Glomerular visceral epithelial cell (primary cell): ENCODE results near the gene ATP8A2.
A peak's percentile ranks its signal among the peaks of the same experiment; 100 is the strongest.
"Not testable (repeated sequence)": the region's sequence is repeated elsewhere in the genome, so short reads cannot be mapped to it uniquely, and the experiment has no call there.

ENCODE experiments used
- DNase-seq: peaks from one replicate; pipeline ENCODE4 v3.0.0-alpha.2; 2016; ENCODE audit errors: extremely low spot score

Gene ATP8A2

DNA sequence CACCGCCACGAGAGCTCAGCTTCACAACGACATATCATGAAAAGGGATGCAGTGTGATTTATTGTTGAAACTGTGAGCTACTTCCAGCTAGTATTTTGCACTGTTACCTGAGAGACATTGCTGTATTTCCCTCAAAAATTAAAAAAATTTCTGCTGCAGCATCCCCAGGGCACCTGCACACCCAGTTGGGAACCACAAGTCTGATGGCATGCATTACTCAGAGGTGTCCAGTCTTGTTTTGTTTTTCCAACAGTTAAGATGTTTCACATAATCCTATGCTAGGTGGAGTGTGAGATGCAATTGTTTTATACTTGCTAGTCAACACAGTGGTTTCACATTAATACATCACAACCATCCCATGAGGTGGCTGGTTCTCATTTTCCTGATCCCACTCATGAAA, 394.8 kb downstream of the ATP8A2 start:
- peak; percentile 59 for DNase-seq

GRCh38 chr13:25766991-25767390, 395.2 kb downstream of the ATP8A2 start:
- DNase-seq, result no peak

GRCh38 chr13:25768376-25768775, 396.6 kb downstream of the ATP8A2 start:
- no peak for DNase-seq

DNA sequence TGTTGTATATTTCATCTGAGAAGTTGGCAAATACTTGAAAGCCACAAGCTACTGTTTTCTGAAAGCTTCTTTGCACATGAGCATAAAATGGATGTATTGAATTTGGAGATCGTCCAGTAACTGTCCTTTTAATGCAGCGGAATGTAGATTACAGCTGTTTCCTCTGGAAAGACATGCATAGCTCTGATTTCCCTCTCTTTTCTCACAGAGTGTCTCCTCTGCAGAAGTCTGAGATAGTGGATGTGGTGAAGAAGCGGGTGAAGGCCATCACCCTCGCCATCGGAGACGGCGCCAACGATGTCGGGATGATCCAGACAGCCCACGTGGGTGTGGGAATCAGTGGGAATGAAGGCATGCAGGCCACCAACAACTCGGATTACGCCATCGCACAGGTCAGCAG, 397.1 kb downstream of the ATP8A2 start:
- no peak for DNase-seq

DNA sequence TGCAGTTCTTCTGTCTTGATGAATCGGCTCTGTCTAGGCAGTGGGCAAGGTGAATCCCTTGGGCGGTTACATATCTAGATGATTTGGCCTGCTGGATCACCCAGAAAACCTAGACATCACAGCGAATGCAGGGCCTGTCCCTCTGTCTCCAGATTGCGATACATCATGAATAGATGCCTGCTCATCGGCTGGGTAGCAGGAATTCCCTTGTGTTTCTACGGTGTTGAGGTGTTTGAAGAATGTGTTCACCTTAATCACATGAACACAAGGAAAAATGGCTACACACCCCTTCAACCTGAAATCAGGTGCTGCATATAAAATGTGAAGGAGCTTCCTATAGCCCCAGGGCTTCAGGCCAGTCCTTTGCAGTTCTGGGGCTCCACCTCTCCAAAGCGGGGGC, 398.8 kb downstream of the ATP8A2 start:
- DNase-seq, result no peak

- peak; percentile 11 for DNase-seq
Measured at GRCh38 chr13:25771202-25771601, 399.4 kb downstream of the ATP8A2 start.

- peak; percentile 28 for DNase-seq
Measured at GRCh38 chr13:25771641-25772478, 400.1 kb downstream of the ATP8A2 start.

DNA sequence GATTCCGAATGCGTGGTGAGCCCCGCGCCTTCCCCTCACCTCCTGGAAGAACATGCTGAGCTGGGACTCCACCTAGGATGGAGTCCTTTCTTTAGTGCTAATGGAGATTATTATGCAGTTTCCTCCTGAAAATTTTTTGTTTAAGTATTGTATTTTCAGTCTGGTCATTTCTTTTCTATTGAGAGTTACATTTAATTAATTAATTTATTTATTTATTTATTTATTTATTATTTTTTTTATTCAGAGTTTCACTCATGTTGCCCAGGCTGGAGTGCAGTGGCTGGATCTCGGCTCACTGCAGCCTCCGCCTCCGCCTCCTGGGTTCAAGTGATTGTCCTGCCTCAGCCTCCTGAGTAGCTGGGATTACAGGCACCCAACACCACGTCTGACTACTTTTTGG, 400.8 kb downstream of the ATP8A2 start:
- not testable (repeated sequence) for DNase-seq

DNA sequence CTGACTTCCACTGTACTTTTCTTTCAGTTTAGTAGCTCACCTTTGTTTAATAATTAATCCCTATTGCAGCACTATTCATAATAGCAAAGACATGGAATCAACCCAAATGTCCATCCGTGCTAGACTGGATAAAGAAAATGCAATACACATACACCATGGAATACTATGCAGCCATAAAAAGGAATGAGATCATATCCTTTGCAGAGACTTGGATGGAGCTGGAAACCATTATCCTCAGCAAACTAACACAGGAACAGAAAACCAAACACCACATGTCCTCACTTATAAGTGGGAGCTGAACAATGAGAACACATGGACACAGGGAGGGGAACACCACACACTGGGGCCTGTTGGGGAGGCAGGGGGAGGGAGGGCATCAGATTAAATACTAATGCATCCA, 402.3 kb downstream of the ATP8A2 start:
- DNase-seq, result not testable (repeated sequence)

DNA sequence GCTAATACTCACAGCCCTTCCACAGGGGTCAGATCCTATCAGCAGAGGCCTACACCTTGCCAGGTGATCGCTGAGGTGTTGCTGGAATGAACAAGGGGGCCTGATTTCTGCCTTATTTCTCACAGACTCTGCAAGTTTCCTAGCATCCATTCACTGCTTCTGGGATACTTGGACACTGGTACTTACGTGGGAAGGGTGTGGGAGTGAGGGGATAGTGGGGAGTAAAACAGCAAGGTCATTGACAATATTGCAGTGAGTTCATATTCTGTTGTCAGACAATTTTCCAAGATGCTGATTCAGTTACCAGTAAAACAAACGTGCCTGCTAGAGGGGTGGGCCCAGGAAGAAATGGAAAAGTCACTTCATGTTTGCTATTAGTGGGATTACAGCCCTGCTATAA, 403.5 kb downstream of the ATP8A2 start:
- DNase-seq, result no peak

- DNase-seq, result no peak
Measured at GRCh38 chr13:25775986-25776385, 404.2 kb downstream of the ATP8A2 start.

GRCh38 chr13:25776722-25777121, 404.9 kb downstream of the ATP8A2 start:
- DNase-seq, result no peak

- no peak for DNase-seq
Measured at GRCh38 chr13:25777509-25777908, 405.7 kb downstream of the ATP8A2 start.

- no peak for DNase-seq
Measured at GRCh38 chr13:25778365-25778764, 406.6 kb downstream of the ATP8A2 start.

GRCh38 chr13:25778808-25779305, 407.1 kb downstream of the ATP8A2 start:
- no peak for DNase-seq

GRCh38 chr13:25783076-25783475, 411.3 kb downstream of the ATP8A2 start:
- DNase-seq, result no peak

DNA sequence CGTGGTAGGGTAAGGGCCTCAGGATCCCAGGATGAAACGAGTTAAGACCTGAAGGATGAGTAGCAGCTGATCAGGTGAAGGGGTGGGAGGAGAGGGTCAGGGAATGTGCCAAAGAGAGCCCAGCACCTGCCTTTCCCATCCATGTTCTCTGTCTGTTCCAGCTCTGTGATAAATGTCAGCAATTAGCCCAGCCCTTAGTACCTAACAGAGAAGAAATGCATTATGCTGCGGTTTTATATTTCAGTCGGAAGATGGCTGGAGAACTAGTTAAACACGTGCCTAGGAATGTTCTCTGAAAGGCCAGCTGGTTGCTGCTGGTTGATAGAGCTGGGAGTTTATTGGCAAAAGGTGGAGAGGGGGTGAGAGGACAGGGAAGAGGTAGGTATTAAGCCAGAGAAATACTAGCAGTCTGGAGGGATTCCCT, 411.8 kb downstream of the ATP8A2 start:
- DNase-seq, result no peak

- DNase-seq, result no peak
Measured at GRCh38 chr13:25784119-25784518, 412.3 kb downstream of the ATP8A2 start.

- not testable (repeated sequence) for DNase-seq
Measured at GRCh38 chr13:25790137-25790536, 418.4 kb downstream of the ATP8A2 start.

DNA sequence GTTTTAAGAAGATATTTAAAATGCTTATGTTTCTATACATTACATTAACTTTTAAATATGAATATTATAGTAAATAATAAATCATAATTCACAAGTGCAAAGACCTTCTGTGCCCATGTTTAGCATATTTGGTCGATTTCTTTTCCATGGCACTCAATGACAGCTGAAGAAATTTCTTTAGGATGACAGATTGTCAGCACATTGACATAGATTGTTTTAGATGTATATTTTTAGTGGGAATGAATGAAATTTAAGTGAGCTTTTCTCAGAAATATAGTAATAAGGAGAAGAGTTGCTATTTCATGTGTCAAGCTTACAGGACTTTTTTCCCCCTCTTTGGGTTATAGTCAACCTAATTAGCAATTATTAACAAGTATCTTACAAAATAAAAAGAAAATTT, 423.5 kb downstream of the ATP8A2 start:
- DNase-seq, result no peak

DNA sequence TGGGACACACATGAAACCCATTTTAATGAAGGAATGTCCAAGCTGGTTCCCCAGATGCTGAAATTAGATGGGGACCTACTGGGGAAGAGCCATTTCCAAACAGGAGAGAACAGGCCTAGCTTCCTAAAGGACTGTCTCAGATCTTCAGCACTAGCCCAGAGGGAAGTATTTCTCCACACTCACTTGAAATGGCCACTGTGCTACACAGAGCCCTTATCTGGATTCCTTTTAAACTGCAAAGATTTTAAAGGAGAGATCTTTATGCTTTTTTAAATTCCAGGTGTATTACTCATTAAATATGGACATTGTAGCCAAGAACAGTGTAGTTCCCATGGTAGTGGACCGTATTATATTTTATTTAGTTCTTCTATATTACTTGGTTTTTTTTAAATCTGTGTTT, 424.7 kb downstream of the ATP8A2 start:
- DNase-seq, result no peak

- DNase-seq, result no peak
Measured at GRCh38 chr13:25798998-25799397, 427.2 kb downstream of the ATP8A2 start.

GRCh38 chr13:25800523-25800922, 428.7 kb downstream of the ATP8A2 start:
- no peak for DNase-seq

- no peak for DNase-seq
Measured at GRCh38 chr13:25802579-25802978, 430.8 kb downstream of the ATP8A2 start.
